K562 (cell line): ENCODE data around the gene CRIM1. TPM values are rescaled to one million over a fixed set of nuclear protein-coding genes. Genes with fewer than 3 reads are reported as not detected.

Source experiments
- ATAC-seq: fragments of 200-7000 bp; cut with Tn5 transposase; 3 replicates; pipeline ENCODE4 v1.9.1; 2020; ENCODE audit warnings: moderate library complexity
- BruUV-seq: library from RNA; stranded (reverse); fragments of 400-500 nt; replicated peaks from 2 replicates; lab custom pipeline; 2021; lab: Mats Ljungman, UMichigan
- CTCF ChIA-PET: fragments of 300-600 bp; formaldehyde crosslinking; extraction: SDS; loops from one replicate; lab custom pipeline; 2021; ENCODE audit warnings: low intra/inter-chr PET ratio; lab: Yijun Ruan, JAX
- POLR2A ChIA-PET: fragments of 300-600, 350-650 bp; sonication (Branson Sonifier 250); formaldehyde crosslinking; extraction: SDS; loops from one replicate; lab custom pipeline; 2021; ENCODE audit warnings: antibody characterized with exemption, inconsistent platforms; lab: Yijun Ruan, JAX
- DNase-seq, 4 experiments: peaks; one replicate each; pipeline versions ENCODE4 v3.0.0 to v3.0.0-alpha.2; 2011 to 2018; ENCODE audit warnings: low spot score in 3 of 4, mixed read lengths in 3 of 4; ENCODE audit errors: extremely low read depth in 1 of 4
- FAIRE-seq: peaks from 2 replicates; lab custom pipeline; 2011; peaks lifted over from hg19 to GRCh38; lab: Jason Lieb, UNC
- H2AFZ ChIP-seq: 2 replicates; pipeline ENCODE4 v1.6.0; 2011; ENCODE audit warnings: low read depth, low read length, control low read depth, inconsistent platforms
- H3K27ac ChIP-seq: fragments of 200-600 bp; 3 replicates; pipeline ENCODE4 v1.8.0; 2011; ENCODE audit warnings: low read depth, mild to moderate bottlenecking, control low read depth, inconsistent platforms, low read length, moderate library complexity, mixed read lengths; ENCODE audit errors: extremely low read depth
- H3K27me3 ChIP-seq, 2 experiments: fragments of 300-600 bp in 1 of 2; 2 replicates in 1 of 2; 3 replicates in 1 of 2; pipeline versions ENCODE4 v1.6.0 to v1.8.0; 2011; ENCODE audit warnings: inconsistent platforms in 2 of 2, low read length in 2 of 2, mild to moderate bottlenecking in 1 of 2, mixed read lengths in 1 of 2, moderate library complexity in 1 of 2; ENCODE audit not compliant: control insufficient read depth in 2 of 2, insufficient read depth in 2 of 2
- H3K36me3 ChIP-seq: fragments of 300-600 bp; 3 replicates; pipeline ENCODE4 v1.8.0; 2011; ENCODE audit warnings: mild to moderate bottlenecking, low read length, inconsistent platforms; ENCODE audit not compliant: control insufficient read depth, insufficient read depth
- H3K4me1 ChIP-seq, 2 experiments: fragments of 200-600 bp in 1 of 2; replicated peaks in 1 of 2; 2 replicates in 1 of 2; 3 replicates in 1 of 2; pipeline versions ENCODE4 v1.5.1 to v1.8.0; 2011; ENCODE audit warnings: inconsistent platforms in 2 of 2, low read length in 2 of 2, mild to moderate bottlenecking in 1 of 2, mixed read lengths in 1 of 2, moderate library complexity in 1 of 2; ENCODE audit not compliant: control insufficient read depth in 2 of 2, insufficient read depth in 2 of 2
- H3K4me2 ChIP-seq: 2 replicates; pipeline ENCODE4 v1.6.1; 2011; ENCODE audit warnings: low read length, control low read depth, inconsistent platforms, mixed read lengths; ENCODE audit not compliant: insufficient read depth
- H3K4me3 ChIP-seq: fragments of 200-600 bp; sonication (generic), shearing (Covaris generic); 2 replicates; pipeline ENCODE4 v1.5.1; 2016; ENCODE audit warnings: control low read depth, inconsistent platforms
- H3K79me2 ChIP-seq: fragments of 200-600 bp; 3 replicates; pipeline ENCODE4 v1.8.0; 2011; ENCODE audit warnings: low read length, inconsistent platforms; ENCODE audit not compliant: control insufficient read depth, insufficient read depth
- H3K9ac ChIP-seq, 2 experiments: 2 replicates each; pipeline versions ENCODE4 v1.6.0 to v1.6.1; 2011; ENCODE audit warnings: low read depth in 2 of 2, low read length in 2 of 2, control low read depth in 1 of 2, inconsistent platforms in 1 of 2, mild to moderate bottlenecking in 1 of 2, mixed read lengths in 1 of 2; ENCODE audit not compliant: insufficient read depth in 1 of 2
- H3K9me1 ChIP-seq: one replicate; pipeline ENCODE4 v1.6.0; 2011; ENCODE audit warnings: inconsistent platforms, mild to moderate bottlenecking, low read length, moderate library complexity; ENCODE audit not compliant: control insufficient read depth, insufficient read depth
- H3K9me3 ChIP-seq: replicated peaks from 2 replicates; pipeline ENCODE4 v1.5.1; 2011; ENCODE audit warnings: low read depth, low read length, inconsistent platforms; ENCODE audit not compliant: control insufficient read depth, insufficient read depth
- H4K20me1 ChIP-seq: replicated peaks from 2 replicates; pipeline ENCODE4 v1.6.1; 2011; ENCODE audit warnings: low read length, inconsistent platforms, mixed read lengths; ENCODE audit not compliant: control insufficient read depth, insufficient read depth
- AFF1 ChIP-seq, 2 experiments: fragments of 450-650 bp; IDR thresholded peaks; 2 replicates each; pipeline ENCODE4 v1.6.1; 2018; ENCODE audit warnings: mild to moderate bottlenecking in 2 of 2, low read depth in 1 of 2; ENCODE audit not compliant: partially characterized antibody in 2 of 2
- E2F1 ChIP-seq: sonication (generic); formaldehyde crosslinking; IDR thresholded peaks from 2 replicates; pipeline ENCODE4 v1.8.1; 2023; ENCODE audit warnings: mild to moderate bottlenecking, missing genetic modification reagents, moderate library complexity
- FOXK2 ChIP-seq, 2 experiments: fragments of 450-650 bp; IDR thresholded peaks in 1 of 2; conservative IDR thresholded peaks in 1 of 2; 2 replicates each; pipeline ENCODE4 v1.6.1; 2016; ENCODE audit warnings: low read depth in 2 of 2, mild to moderate bottlenecking in 1 of 2
- GABPB2 ChIP-seq: fragments of 250-450 bp; sonication (Bioruptor Pico); conservative IDR thresholded peaks from 2 replicates; pipeline ENCODE4 v1.5.1; 2021; ENCODE audit warnings: mild to moderate bottlenecking
- MITF ChIP-seq: IDR thresholded peaks from 2 replicates; pipeline ENCODE4 v1.6.1; 2014; ENCODE audit warnings: antibody characterized with exemption
- TCF7L2 ChIP-seq: fragments of 150-350 bp; IDR thresholded peaks from 2 replicates; pipeline ENCODE4 v1.6.1; 2016; ENCODE audit warnings: low read depth, mild to moderate bottlenecking, low read length, moderate library complexity
- ZNF134 ChIP-seq: fragments of 250-450 bp; sonication (Bioruptor Pico); conservative IDR thresholded peaks from 2 replicates; pipeline ENCODE4 v1.4.0; 2020
- WGBS: fragments of 100-300 bp; shearing (Covaris generic); methylation state at CpG from one replicate; pipeline ENCODE4 v1.1.6; 2016; ENCODE audit warnings: low coverage, mixed read lengths; ENCODE audit not compliant: insufficient coverage; ENCODE audit errors: missing lambda C conversion rate; 5-methylcytosine and 5-hydroxymethylcytosine counted together
- in situ Hi-C: fragments of 300-500 bp; cut with MboI; formaldehyde crosslinking; loops from 4 replicates; pipeline ENCODE4 v1.15.0; 2018; ENCODE audit warnings: inconsistent platforms, mixed read lengths
- intact Hi-C: fragments of 100-400 bp; cut with micrococcal nuclease; formaldehyde crosslinking; loops from 2 replicates; pipeline ENCODE4 v1.14.2; 2022
- polyA plus RNA-seq, 8 experiments: library from polyadenylated mRNA; depleted of rRNA in 4 of 8; stranded (reverse) in 5 of 8; unstranded in 3 of 8; fragments of >200 nt; fragmentation: Nextera tagmentation in 2 of 8; fragmentation: Illumina TruSeq in 1 of 8; extraction: Ambion mirVana in 2 of 8; extraction: Trizol in 1 of 8; gene quantifications; 2 replicates each; pipeline versions ENCODE4 v1.2.1 to v1.2.3, GENCODE V29; 2011 to 2014; ENCODE audit warnings: inconsistent platforms in 1 of 8, missing spikeins in 1 of 8
- total RNA-seq, 7 experiments: library from RNA; depleted of rRNA in 6 of 7; stranded (reverse); fragments of >200 nt in 6 of 7; fragmentation: Illumina TruSeq in 2 of 7; extraction: Trizol in 2 of 7; gene quantifications; 2 replicates each; pipeline versions ENCODE4 v1.2.1 to v1.2.3, GENCODE V29; 2011 to 2021; ENCODE audit warnings: low replicate concordance in 1 of 7

The CRIM1 gene
- total and polyA plus RNA-seq, 9 of the 15 experiments (the other 6 are each of a cell fraction or from before 2014, with no cell fraction given): 0.01 to 0.36 (median 0.06) TPM; not detected in 1

GRCh38 chr2:36463365-36463764 lies 107.8 kb downstream of the CRIM1 start (continued):
- no peak for TF ChIP-seq MITF
- TF ChIP-seq GABPB2 (CRISPR knock-in tag): no peak

GRCh38 chr2:36464006-36464721 lies 108.6 kb downstream of the CRIM1 start:
- Histone ChIP-seq H3K9ac (no peak overlapping the region), H2AFZ (no peak overlapping the region), H3K9me3 (no peaks in the 10 kb centered on the region), H4K20me1 (no peaks in the 10 kb centered on the region), H3K36me3 (no peaks in the 10 kb centered on the region), H3K27ac (no peak overlapping the region), H3K4me1 (no peaks in the 10 kb centered on the region; a peak in 1 of 5 replicates), H3K9me1 (no peaks in the 10 kb centered on the region), H3K4me2 (no peak overlapping the region), H3K4me3 (no peak overlapping the region), H3K79me2 (no peaks in the 10 kb centered on the region), H3K27me3 (peaks cover 0 to 9% of the 10 kb centered on the region in 2 experiments; a peak in 3 of 5 replicates)
- CTCF ChIA-PET: no interaction called here
- no peak for TF ChIP-seq TCF7L2
- TF ChIP-seq ZNF134 (CRISPR knock-in tag): no peak
- TF ChIP-seq FOXK2 (conservative IDR thresholded peaks at IDR 0.05 in 1 of 2, IDR thresholded peaks at IDR 0.05 in 1 of 2; ENCODE audit: low read depth in 2 of 2): no peak
- no peak for TF ChIP-seq E2F1
- TF ChIP-seq AFF1 (IDR thresholded peaks at IDR 0.05; ENCODE audit: low read depth in 1 of 2, partially characterized antibody in 2 of 2): no peak
- no peak for ATAC-seq
- no peak for DNase-seq
- in situ Hi-C loops: no loop called here
- no TSS peak for BruUV-seq
- POLR2A ChIA-PET: interaction anchor here (0.7 kb wide), 1 partner anchor 171 kb away, joined by 3 read pairs; no protein-coding TSS in a partner anchor
- FAIRE-seq: no peak
- intact Hi-C loops: loop anchor here (5.0 kb wide), 1 partner anchor 107 kb away; the partner anchor contains the start of gene CRIM1
- 12% methylated on average over 11 of the region's 11 CpGs for WGBS
